GM19468 (cell line): ENCODE data around the gene WDR46.
"Not testable (repeated sequence)": the region's sequence is repeated elsewhere in the genome, so short reads cannot be mapped to it uniquely, and the experiment has no call there.

Experiments used
- ATAC-seq: cut with Tn5 transposase; IDR thresholded peaks from one replicate; pipeline ENCODE4 v1.9.1; 2021; ENCODE audit warnings: mild to moderate bottlenecking, moderate library complexity, moderate number of reproducible peaks; ENCODE audit not compliant: unreplicated experiment; ENCODE audit errors: extremely low read depth

The WDR46 gene

GRCh38 chr6:33271468-33272274 lies 17.4 kb downstream of the WDR46 start, which contains the start of the genes RPS18 and VPS52:
Gene RPS18 (plus strand): TSS chr6:33272075. CDS start chr6:33272120, 45 bp downstream.
Gene VPS52 (minus strand): TSS chr6:33271876. CDS start chr6:33271675, 201 bp downstream.
- peak; percentile 33 for ATAC-seq

DNA sequence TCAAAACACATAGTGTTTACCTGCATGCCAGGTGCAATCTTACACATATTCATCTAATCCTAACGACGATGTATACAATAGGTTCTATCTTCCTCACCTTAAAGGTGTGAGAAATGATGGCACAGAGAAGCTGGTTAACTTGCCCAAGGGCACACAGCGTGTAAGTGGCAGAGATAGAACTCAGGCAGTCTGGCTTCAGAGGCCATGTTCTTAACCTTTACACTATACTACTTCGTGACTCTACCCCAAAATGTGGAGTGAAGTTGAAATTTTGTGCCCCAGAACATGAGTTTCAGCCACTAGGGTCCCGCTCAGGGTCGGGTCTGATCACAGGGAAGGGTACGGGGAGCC lies 17.9 kb downstream of the WDR46 start:
- ATAC-seq, result no peak

- ATAC-seq, result no peak
These were observed 25.0 kb downstream of the WDR46 start for GRCh38 chr6:33264015-33264414.

DNA sequence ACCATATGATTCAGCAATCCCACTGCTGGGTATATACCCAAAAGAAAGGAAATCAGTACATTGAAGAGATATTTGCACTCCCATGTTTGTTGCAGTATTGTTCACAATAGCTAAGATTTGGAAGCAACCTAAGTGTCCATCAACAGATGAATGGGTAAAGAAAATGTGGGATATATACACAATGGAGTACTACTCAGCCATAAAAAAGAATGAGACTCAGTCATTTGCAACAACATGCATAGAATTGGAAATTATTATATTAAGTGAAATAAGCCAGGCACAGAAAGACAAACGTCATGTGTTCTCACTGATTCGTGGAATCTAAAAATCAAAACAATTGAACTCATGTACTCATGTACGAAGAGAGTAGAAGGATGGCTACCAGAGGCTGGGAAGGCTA lies 26.5 kb downstream of the WDR46 start:
- not testable (repeated sequence) for ATAC-seq

DNA sequence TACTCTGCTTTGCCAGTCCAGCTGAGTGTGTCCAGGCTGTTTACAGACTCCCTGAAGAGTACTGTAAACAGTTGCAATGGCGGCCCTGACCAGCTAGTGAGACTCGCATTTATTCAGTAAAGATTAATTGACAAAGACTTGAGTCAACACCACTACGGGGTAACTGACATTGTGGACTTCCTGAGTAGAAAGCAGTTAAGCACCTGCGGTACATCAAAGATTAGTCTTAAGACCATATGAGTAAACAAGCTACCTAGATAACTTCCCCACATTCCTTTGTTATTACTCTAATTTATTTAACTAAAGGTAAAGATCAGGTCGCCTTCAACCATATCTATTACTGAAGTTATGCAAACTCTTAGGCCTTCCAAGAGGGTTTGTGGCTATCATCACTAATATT lies 30.0 kb downstream of the WDR46 start:
- no peak for ATAC-seq

DNA sequence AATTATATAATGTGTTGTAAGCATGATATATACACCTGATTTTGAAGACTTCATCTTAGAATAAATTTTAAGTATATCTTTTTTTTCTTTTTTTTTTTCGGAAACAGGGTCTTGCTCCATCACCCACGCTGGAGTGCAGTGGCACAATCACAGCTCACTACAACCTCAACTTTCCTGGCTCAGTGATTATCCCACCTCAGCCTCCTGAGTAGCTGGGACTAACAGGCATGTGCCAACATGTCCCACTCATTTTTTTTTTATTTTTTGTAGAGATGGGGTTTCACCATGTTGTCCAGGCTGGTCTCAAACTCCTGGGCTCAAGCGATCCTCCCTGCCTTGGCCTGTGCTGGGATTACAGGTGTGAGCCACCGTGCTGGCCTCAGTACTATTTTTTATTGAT lies 34.4 kb downstream of the WDR46 start:
- ATAC-seq, result no peak

GRCh38 chr6:33252759-33253158 lies 36.3 kb downstream of the WDR46 start:
- no peak for ATAC-seq

DNA sequence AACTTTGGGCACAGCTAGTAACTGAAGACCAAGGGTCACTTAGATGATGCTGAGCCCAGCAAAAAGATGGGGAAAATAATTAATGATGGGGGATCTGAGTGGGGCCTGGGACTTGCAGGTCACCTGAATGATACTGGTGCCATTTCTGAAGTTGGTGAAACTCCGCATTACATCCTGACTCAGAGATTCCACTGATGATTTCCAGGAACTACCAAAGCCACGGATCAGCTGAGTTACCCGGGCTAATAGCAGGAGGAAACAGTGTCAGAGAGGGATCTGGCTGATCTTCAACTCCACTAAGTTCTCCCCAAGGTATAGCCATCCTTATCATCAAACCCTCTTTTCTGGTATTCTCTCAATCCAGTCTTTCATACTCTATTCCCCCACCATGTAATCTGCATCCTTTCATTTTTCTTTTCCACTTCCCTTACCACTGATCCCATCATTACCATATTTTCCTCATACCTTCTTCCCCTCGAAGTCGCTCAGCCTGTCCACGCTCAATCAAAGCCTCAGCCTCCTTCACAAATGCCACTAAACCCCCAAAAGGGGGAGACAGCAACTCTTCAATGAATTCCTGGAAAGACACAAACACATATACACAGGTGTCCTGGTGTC lies 37.5 kb downstream of the WDR46 start:
- no peak for ATAC-seq

GRCh38 chr6:33250731-33251130 lies 38.3 kb downstream of the WDR46 start:
- ATAC-seq, result no peak

GRCh38 chr6:33249732-33250630 lies 39.1 kb downstream of the WDR46 start:
- ATAC-seq, result no peak

DNA sequence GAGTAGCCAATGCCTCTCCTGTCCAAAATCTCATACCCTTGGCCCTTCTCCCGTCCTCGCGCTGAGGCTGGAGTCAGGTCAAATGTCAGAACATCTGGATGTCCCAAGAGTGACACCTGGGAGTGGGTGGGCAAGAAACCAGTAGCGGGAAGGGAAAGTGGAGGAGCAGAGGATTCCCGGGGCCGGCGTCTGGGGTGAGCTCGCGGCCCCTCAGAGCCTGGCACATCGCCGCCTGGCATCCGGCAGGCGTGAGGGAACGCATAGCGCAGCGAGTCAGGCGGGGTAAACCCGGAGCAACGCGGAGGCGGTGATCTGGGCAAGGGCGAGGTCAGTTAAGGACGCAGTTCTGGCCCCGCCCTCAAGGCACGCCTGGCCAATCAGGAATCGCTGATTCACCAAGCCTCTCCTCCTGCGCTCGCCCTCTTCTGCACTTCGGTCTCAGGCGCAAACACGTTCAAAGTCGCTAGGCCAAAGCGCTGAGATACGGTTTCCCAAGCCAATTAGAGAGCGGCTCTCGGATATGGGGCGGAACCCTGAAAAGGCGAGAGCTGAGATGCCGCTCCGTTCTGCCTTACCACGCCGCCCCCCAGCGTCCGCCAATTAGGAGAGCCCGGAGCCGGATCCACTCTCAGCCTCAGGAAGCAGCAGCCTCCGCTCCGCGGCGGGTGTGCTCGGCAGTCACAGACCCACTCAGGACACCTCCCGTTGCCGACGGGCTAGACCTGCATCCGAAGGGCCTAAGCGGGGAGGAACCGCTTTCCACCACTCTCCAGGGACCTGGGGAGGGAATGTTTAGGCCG lies 39.9 kb downstream of the WDR46 start:
- peak; percentile 86 for ATAC-seq

DNA sequence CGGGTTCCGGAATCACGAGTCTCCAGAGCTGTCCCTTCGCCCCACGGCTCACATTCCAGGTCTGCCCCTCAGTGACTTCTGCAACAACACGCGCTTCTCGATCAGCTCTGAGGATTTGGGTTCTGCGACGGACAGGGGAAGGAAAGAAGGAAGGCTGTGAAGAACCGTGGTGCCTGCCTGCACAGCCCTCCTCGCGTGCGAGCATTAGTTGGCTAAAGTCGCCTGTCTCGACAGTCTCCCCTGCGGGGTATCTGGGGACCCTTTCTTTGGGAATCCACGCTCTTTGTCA lies 40.5 kb downstream of the WDR46 start:
- ATAC-seq, result no peak

- ATAC-seq, result no peak
These were observed 40.9 kb downstream of the WDR46 start for GRCh38 chr6:33247977-33248642.

- ATAC-seq, result no peak
These were observed 45.6 kb downstream of the WDR46 start for GRCh38 chr6:33243476-33243875.

- no peak for ATAC-seq
These were observed 47.1 kb downstream of the WDR46 start for GRCh38 chr6:33241968-33242367.

- no peak for ATAC-seq
These were observed 51.3 kb downstream of the WDR46 start for GRCh38 chr6:33237741-33238140.

- ATAC-seq, result no peak
These were observed 52.2 kb downstream of the WDR46 start for GRCh38 chr6:33236852-33237251.

DNA sequence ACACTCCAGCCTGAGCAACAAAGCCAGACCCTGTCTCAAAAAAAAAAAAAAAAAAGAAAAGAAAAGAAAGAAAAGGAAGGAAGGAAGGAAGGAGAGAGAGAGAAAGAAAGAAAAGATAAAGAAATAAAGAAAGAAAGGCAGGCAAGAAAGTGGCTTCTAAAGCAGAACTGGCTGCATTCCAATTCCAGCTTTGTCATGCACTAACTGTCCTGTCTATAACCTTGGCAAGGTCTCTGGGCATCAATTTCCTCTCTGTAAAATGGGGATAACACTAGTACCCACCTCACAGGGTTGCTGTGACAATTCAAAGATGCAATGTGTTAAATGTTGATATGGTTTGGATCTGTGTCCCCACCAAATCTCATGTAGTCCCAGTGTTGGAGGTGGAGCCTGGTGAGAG lies 52.7 kb downstream of the WDR46 start:
- ATAC-seq, result no peak

DNA sequence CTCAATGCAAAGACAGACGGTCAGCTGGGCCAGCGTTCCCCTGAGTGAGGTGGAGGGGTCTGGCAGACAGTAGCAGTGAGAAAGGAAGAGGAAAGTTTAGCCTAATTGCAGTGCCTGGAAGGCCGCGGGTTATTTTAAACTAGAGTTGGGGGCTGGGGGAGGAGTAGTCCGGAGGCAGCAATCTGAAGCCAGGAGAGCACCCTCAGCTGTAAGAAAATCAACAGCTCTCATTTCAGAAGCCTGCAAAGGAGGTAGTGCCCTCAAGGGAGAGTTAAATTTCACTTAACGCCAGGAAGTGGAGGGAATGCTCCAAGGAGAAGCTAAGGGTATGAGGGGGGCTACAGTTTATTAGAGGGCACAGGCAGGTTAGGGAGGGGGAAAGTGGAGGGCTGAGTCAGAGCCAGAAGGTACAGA lies 53.8 kb downstream of the WDR46 start:
- no peak for ATAC-seq
